Effector memory CD4-positive, alpha-beta T cell (primary cell): Measurements from ENCODE around the gene OPHN1.

Experiments
- DNase-seq, 3 donors: peaks; one replicate each; pipeline ENCODE4 v3.0.0-alpha.2; 2020
- H3K27ac ChIP-seq: 2 replicates; pipeline ENCODE4 v1.7.0; 2013; ENCODE audit warnings: mild to moderate bottlenecking, low read length, moderate library complexity; ENCODE audit not compliant: insufficient read depth, poor library complexity, severe bottlenecking
- H3K27me3 ChIP-seq: replicated peaks from 2 replicates; pipeline ENCODE4 v1.7.0; 2013; ENCODE audit warnings: mild to moderate bottlenecking, low read length; ENCODE audit not compliant: insufficient read depth, control insufficient read depth, poor library complexity, severe bottlenecking
- H3K36me3 ChIP-seq: 2 replicates; pipeline ENCODE4 v1.7.0; 2013; ENCODE audit warnings: mild to moderate bottlenecking, low read length, moderate library complexity; ENCODE audit not compliant: control insufficient read depth, insufficient read depth
- H3K4me1 ChIP-seq: 2 replicates; pipeline ENCODE4 v1.7.0; 2013; ENCODE audit warnings: low read length, mild to moderate bottlenecking; ENCODE audit not compliant: control insufficient read depth, insufficient read depth, poor library complexity, severe bottlenecking
- H3K4me3 ChIP-seq: 2 replicates; pipeline ENCODE4 v1.7.0; 2013; ENCODE audit warnings: low read length, low read depth, mild to moderate bottlenecking; ENCODE audit not compliant: insufficient read depth, poor library complexity, severe bottlenecking
- H3K9me3 ChIP-seq: 2 replicates; pipeline ENCODE4 v1.7.0; 2013; ENCODE audit warnings: mild to moderate bottlenecking, low read length, moderate library complexity; ENCODE audit not compliant: control insufficient read depth

OPHN1 gene

DNA sequence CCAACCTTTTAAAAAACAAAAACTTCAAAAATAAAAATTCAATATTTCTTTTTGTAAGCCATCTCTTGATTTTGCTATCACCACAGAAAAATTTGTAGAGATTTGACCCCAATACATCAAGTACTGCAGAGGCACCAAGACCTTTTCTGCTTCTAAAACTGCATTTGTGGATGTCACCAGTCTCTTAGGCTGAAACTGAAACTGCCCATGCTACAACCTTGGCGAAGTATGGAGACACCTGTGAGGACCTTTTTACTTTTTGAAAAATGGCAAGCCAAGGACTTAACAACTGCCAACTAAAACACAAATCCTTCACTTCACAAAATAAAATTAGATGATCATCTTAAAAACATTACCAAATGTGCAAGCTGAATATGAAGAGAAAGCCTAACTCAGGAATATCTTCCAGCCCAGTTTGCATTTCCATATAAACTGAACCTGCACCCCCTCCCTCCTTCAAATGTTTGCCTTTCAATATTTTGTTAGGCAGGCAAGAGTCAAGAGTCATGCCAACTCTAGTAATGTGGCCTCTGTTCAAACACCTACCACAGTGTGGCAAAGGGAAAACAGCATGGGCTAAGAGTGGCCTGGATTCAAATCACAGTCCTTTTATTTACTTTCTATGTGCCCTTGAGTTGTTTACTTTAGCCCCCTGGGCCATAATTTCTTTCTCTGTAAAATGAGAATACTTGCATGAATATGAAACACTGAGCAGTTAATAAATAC, 389.4 kb downstream of the OPHN1 start:
- no peaks in the 10 kb centered on the region for H3K4me1 ChIP-seq
- H3K27me3 ChIP-seq = no peaks in the 10 kb centered on the region
- H3K9me3 ChIP-seq = no peaks in the 10 kb centered on the region
- H3K36me3 ChIP-seq = no peaks in the 10 kb centered on the region
- no peak overlapping the region for H3K4me3 ChIP-seq
- no peak for DNase-seq
- no peak overlapping the region for H3K27ac ChIP-seq

DNA sequence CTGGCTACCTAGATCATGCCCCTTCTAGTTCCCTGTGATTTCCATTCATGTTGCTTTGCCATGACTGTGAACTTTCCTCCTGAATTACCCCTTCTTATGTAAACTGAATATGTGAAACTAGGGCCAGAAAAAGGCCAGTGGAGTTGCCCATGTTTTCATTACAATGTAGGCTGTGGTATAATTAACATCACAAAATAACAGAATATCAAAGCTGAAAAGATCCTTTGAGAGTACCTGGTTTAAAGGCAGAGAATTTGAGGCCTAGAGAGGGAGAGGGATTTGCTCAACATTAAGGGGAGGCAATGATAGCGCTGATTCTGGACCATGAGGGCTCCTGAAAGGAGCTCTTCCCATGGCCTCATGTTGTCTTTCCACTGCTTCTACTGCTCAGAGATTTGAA, 392.2 kb downstream of the OPHN1 start:
- no peak overlapping the region for H3K27ac ChIP-seq
- H3K36me3 ChIP-seq = no peaks in the 10 kb centered on the region
- H3K4me1 ChIP-seq = no peaks in the 10 kb centered on the region
- H3K9me3 ChIP-seq = no peaks in the 10 kb centered on the region
- no peaks in the 10 kb centered on the region for H3K27me3 ChIP-seq
- DNase-seq = no peak
- H3K4me3 ChIP-seq = no peak overlapping the region

DNA sequence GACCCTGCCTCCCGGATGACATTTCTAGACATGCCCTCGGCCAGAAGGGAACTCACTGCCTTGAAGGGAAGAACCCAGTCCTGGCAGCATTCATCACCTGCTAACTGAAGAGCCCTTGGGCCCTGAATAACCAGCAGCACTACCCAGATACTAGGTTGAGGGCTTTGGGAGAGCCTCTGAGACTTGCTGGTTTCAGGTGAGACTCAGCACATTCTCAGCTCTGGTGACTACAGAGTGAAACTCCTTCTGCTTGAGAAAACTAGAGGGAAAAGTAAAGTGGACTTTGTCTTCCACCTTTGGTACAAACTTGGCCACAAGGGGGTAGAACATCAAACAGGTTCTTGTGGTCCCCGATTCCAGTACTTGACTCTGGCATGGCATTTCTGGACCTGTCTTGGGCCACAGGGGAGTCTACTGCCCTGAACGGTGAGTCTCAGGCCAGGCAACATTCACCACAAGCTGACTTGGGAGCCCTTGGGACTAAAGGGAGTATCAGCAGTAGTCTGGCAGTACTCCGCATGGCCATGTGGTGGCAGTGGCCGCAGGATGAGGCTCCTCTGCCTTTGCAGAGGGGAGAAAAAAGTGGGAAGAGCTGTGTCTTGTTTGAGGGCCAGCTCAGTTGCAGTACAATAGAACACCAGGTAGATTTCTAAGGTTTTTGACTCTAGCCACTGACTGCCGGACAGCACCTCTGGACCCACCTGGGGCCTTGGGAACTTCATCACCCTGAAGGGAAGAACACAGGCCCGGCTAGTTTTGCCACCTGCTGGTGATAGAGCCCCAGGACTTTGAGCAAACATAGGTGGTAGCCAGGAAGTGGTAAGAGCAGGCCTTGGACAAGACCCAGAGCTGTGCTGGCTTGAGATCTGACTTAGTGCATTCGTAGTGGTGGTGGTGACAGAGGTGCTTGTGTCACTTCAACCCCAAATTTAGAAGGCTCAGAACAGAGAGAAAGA, 414.8 kb downstream of the OPHN1 start:
- no peaks in the 10 kb centered on the region for H3K27me3 ChIP-seq
- DNase-seq = no peak

DNA sequence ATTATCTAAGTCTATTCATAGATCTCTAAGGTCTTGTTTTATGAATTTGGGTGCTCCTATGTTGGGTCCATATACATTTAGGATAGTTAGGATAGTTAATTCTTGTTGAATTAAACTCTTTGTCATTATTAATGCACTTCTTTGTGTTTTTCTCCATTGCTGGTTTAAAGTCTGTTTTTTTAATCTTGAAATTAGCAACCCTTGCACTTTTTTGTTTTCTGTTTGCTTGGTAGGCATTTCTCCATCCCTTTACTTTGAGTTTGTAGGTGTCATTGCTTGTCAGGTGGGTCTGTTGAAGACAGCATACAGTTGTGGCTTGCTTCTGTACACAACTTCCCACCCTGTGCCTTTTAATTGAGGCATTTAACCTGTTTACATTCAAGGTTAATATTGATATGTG, 434.8 kb downstream of the OPHN1 start:
- no peak overlapping the region for H3K27ac ChIP-seq
- H3K9me3 ChIP-seq = no peaks in the 10 kb centered on the region
- no peak overlapping the region for H3K4me3 ChIP-seq
- H3K27me3 ChIP-seq = no peaks in the 10 kb centered on the region
- no peaks in the 10 kb centered on the region for H3K36me3 ChIP-seq
- no peak for DNase-seq
- no peaks in the 10 kb centered on the region for H3K4me1 ChIP-seq

More for the DNA sequence above, 414.8 kb downstream of the OPHN1 start:
- H3K36me3 ChIP-seq = no peaks in the 10 kb centered on the region
- H3K4me1 ChIP-seq = no peaks in the 10 kb centered on the region
- H3K27ac ChIP-seq = no peak overlapping the region
- H3K4me3 ChIP-seq = no peak overlapping the region
- H3K9me3 ChIP-seq = no peaks in the 10 kb centered on the region
